A549 (cell line): ENCODE results near the gene CHRDL1. TPM values are rescaled to one million over a fixed set of nuclear protein-coding genes. Genes with fewer than 3 reads are reported as not detected.

Experiments
- ATAC-seq, 2 experiments: fragments of 200-7000 bp in 1 of 2; fragments of >200 bp in 1 of 2; cut with Nextera tagmentation in 1 of 2; cut with Tn5 transposase in 1 of 2; 3 replicates each; pipeline versions ENCODE4 v1.8.0 to v1.9.1; 2018 to 2020; ENCODE audit warnings: mild to moderate bottlenecking in 1 of 2, moderate library complexity in 1 of 2
- CTCF ChIA-PET: fragments of 300-600 bp; sonication (Branson Sonifier 250); formaldehyde crosslinking; extraction: SDS; loops from one replicate; lab custom pipeline; 2021; ENCODE audit warnings: antibody characterized with exemption, inconsistent platforms; lab: Yijun Ruan, JAX
- POLR2A ChIA-PET: fragments of 350-600 bp; formaldehyde crosslinking; extraction: SDS; loops from one replicate; lab custom pipeline; 2021; ENCODE audit warnings: antibody characterized with exemption, inconsistent platforms; lab: Yijun Ruan, JAX
- DNase-seq, 2 experiments: peaks; one replicate each; pipeline versions ENCODE4 v3.0.0 to v3.0.0-alpha.2; 2011 to 2016; ENCODE audit warnings: low read depth in 1 of 2, low spot score in 1 of 2
- FAIRE-seq: peaks from 2 replicates; lab custom pipeline; 2011; peaks lifted over from hg19 to GRCh38; lab: Jason Lieb, UNC
- H3K27ac ChIP-seq, 2 experiments: fragments of >200 bp; sonication (Bioruptor Twin); formaldehyde crosslinking; 3 replicates each; pipeline ENCODE4 v1.5.1; 2016 to 2017
- H3K4me1 ChIP-seq: fragments of >200 bp; sonication (Bioruptor Twin); formaldehyde crosslinking; 3 replicates; pipeline ENCODE4 v1.6.1; 2016
- H3K4me2 ChIP-seq: fragments of >200 bp; sonication (Bioruptor Twin); formaldehyde crosslinking; 3 replicates; pipeline ENCODE4 v1.6.1; 2016
- H3K4me3 ChIP-seq: fragments of >200 bp; sonication (Bioruptor Twin); formaldehyde crosslinking; 3 replicates; pipeline ENCODE4 v1.5.1; 2016
- H3K9me3 ChIP-seq: fragments of >200 bp; sonication (Bioruptor Twin); formaldehyde crosslinking; 3 replicates; pipeline ENCODE4 v1.6.1; 2016
- CEBPB ChIP-seq, 2 experiments: fragments of >200 bp in 1 of 2; sonication (Bioruptor Twin) in 1 of 2; formaldehyde crosslinking in 1 of 2; IDR thresholded peaks; 2 replicates each; pipeline ENCODE4 v1.6.1; 2012 to 2016
- CHD4 ChIP-seq: fragments of 200-600 bp; sonication (generic); IDR thresholded peaks from 2 replicates; pipeline ENCODE4 v1.6.1; 2016; ENCODE audit warnings: antibody characterized with exemption, mild to moderate bottlenecking, borderline replicate concordance
- FOSB ChIP-seq: fragments of 250-450 bp; sonication (Bioruptor Pico); IDR thresholded peaks from 2 replicates; pipeline ENCODE4 v1.5.0; 2020; ENCODE audit warnings: mild to moderate bottlenecking, moderate library complexity
- GATA3 ChIP-seq: IDR thresholded peaks from 2 replicates; pipeline ENCODE4 v1.6.1; 2012; ENCODE audit warnings: borderline replicate concordance
- HEYL ChIP-seq: fragments of 250-450 bp; sonication (Bioruptor Pico); IDR thresholded peaks from 2 replicates; pipeline ENCODE4 v1.8.0; 2021; ENCODE audit warnings: mild to moderate bottlenecking, moderate library complexity
- HOXA7 ChIP-seq: fragments of 250-450 bp; sonication (Bioruptor Pico); IDR thresholded peaks from 2 replicates; pipeline ENCODE4 v1.5.0; 2020; ENCODE audit warnings: mild to moderate bottlenecking, moderate library complexity
- HOXB13 ChIP-seq: fragments of 250-450 bp; sonication (Bioruptor Pico); IDR thresholded peaks from 2 replicates; pipeline ENCODE4 v1.5.0; 2020; ENCODE audit warnings: low read depth, mild to moderate bottlenecking, moderate library complexity
- HOXB5 ChIP-seq: fragments of 250-450 bp; sonication (Bioruptor Pico); IDR thresholded peaks from 2 replicates; pipeline ENCODE4 v1.5.0; 2020; ENCODE audit warnings: mild to moderate bottlenecking, moderate library complexity
- KDM1A ChIP-seq: fragments of 200-600 bp; sonication (generic); IDR thresholded peaks from 2 replicates; pipeline ENCODE4 v1.6.1; 2016; ENCODE audit warnings: low read depth, mild to moderate bottlenecking
- KDM5A ChIP-seq: fragments of 200-600 bp; sonication (generic); IDR thresholded peaks from 2 replicates; pipeline ENCODE4 v1.6.1; 2016; ENCODE audit warnings: antibody characterized with exemption, mild to moderate bottlenecking
- MAFK ChIP-seq: fragments of 450-650 bp; IDR thresholded peaks from 2 replicates; pipeline ENCODE4 v1.6.1; 2014; ENCODE audit not compliant: partially characterized antibody
- NR3C1 ChIP-seq: fragments of >200 bp; sonication (Bioruptor Twin); formaldehyde crosslinking; IDR thresholded peaks from 3 replicates; pipeline ENCODE4 v1.6.1; 2017
- POLR2AphosphoS2 ChIP-seq: conservative IDR thresholded peaks from 2 replicates; pipeline ENCODE4 v1.6.1; 2012; ENCODE audit warnings: low read length, improper control_type of control experiment, inconsistent platforms
- SREBF2 ChIP-seq: fragments of 450-650 bp; IDR thresholded peaks from 2 replicates; pipeline ENCODE4 v1.6.1; 2014; ENCODE audit warnings: mild to moderate bottlenecking, moderate library complexity
- TFCP2L1 ChIP-seq: fragments of 250-450 bp; sonication (Bioruptor Pico); IDR thresholded peaks from 2 replicates; pipeline ENCODE4 v1.5.0; 2021; ENCODE audit warnings: mild to moderate bottlenecking
- TP53 ChIP-seq: fragments of 250-450 bp; sonication (Bioruptor Pico); IDR thresholded peaks from 2 replicates; pipeline ENCODE4 v1.5.0; 2021; ENCODE audit warnings: mild to moderate bottlenecking, moderate library complexity
- WGBS: methylation state at CpG from one replicate; pipeline ENCODE4 v1.1.6; 2017; ENCODE audit errors: missing lambda C conversion rate; 5-methylcytosine and 5-hydroxymethylcytosine counted together
- polyA plus RNA-seq, 4 experiments: library from polyadenylated mRNA; depleted of rRNA in 3 of 4; stranded (reverse); fragments of >200 nt; fragmentation: RNase III in 1 of 4; extraction: RNeasy Plus Mini Kit Qiagen cat#74134 plus additional on column Dnase treatment in 1 of 4; gene quantifications; 2 replicates in 3 of 4; 3 replicates in 1 of 4; pipeline ENCODE4 v1.2.3, GENCODE V29; 2011 to 2017
- TF ChIP-seq, protein P1 (sequence below): fragments of >200 bp; sonication (Bioruptor Twin); formaldehyde crosslinking; IDR thresholded peaks from 3 replicates; pipeline ENCODE4 v1.5.1; 2016
- TF ChIP-seq, protein P2 (sequence below): fragments of 200-600 bp; sonication (generic); IDR thresholded peaks from 2 replicates; pipeline ENCODE4 v1.6.1; 2016; ENCODE audit warnings: antibody characterized with exemption, mild to moderate bottlenecking, moderate library complexity
- TF ChIP-seq, protein P3 (sequence below): IDR thresholded peaks from 2 replicates; pipeline ENCODE4 v1.6.1; 2012
- TF ChIP-seq, protein P4 (sequence below): IDR thresholded peaks from 2 replicates; pipeline ENCODE4 v1.6.1; 2012; ENCODE audit warnings: low read depth, borderline replicate concordance

Gene CHRDL1
- polyA plus RNA-seq, 2 of the 4 experiments (the other 2 are of a cell fraction), result not detected

DNA sequence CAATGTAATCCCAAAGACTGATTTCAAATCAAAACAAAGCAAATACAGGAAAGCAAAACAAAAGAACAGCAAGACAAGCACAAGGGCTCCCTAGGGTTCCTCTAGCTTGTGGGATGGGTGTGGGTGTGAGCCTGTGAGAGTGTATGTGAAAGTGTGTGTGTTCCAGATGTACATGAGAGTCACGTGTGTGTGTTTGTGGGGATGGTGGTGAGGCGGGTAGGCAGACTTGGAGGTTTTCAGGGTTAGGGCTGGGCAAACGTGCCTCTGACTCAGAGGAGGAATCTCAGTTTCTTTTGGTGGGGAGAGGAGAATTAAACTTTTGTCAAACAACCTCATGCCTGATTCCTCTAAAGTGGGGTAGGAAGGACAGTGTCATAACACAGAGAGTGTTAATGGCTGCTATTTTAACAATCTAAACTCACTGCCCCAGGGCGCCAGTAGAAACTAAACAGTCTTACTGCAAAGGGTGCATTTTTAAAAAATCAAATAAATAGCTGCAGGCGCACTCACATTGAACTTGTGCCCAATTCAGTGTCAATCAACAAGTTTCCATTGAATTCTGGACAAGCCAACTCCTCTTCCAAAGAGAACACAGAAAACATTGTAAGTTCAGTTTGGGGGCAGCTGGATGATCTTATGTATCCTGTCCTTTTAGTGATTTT lies 51.8 kb downstream of the CHRDL1 start:
- no peak overlapping the region for H3K27ac ChIP-seq
- no peaks in the 10 kb centered on the region for H3K4me1 ChIP-seq
- no peaks in the 10 kb centered on the region for H3K9me3 ChIP-seq
- TF ChIP-seq, protein P1, sequence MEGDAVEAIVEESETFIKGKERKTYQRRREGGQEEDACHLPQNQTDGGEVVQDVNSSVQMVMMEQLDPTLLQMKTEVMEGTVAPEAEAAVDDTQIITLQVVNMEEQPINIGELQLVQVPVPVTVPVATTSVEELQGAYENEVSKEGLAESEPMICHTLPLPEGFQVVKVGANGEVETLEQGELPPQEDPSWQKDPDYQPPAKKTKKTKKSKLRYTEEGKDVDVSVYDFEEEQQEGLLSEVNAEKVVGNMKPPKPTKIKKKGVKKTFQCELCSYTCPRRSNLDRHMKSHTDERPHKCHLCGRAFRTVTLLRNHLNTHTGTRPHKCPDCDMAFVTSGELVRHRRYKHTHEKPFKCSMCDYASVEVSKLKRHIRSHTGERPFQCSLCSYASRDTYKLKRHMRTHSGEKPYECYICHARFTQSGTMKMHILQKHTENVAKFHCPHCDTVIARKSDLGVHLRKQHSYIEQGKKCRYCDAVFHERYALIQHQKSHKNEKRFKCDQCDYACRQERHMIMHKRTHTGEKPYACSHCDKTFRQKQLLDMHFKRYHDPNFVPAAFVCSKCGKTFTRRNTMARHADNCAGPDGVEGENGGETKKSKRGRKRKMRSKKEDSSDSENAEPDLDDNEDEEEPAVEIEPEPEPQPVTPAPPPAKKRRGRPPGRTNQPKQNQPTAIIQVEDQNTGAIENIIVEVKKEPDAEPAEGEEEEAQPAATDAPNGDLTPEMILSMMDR, result no peak
- TF ChIP-seq KDM5A, result no peak
- TF ChIP-seq TP53 (CRISPR knock-in tag), result no peak
- no peak for TF ChIP-seq FOSB (CRISPR knock-in tag)
- TF ChIP-seq HEYL (CRISPR knock-in tag), result no peak
- TF ChIP-seq SREBF2, result no peak
- TF ChIP-seq, protein P2, sequence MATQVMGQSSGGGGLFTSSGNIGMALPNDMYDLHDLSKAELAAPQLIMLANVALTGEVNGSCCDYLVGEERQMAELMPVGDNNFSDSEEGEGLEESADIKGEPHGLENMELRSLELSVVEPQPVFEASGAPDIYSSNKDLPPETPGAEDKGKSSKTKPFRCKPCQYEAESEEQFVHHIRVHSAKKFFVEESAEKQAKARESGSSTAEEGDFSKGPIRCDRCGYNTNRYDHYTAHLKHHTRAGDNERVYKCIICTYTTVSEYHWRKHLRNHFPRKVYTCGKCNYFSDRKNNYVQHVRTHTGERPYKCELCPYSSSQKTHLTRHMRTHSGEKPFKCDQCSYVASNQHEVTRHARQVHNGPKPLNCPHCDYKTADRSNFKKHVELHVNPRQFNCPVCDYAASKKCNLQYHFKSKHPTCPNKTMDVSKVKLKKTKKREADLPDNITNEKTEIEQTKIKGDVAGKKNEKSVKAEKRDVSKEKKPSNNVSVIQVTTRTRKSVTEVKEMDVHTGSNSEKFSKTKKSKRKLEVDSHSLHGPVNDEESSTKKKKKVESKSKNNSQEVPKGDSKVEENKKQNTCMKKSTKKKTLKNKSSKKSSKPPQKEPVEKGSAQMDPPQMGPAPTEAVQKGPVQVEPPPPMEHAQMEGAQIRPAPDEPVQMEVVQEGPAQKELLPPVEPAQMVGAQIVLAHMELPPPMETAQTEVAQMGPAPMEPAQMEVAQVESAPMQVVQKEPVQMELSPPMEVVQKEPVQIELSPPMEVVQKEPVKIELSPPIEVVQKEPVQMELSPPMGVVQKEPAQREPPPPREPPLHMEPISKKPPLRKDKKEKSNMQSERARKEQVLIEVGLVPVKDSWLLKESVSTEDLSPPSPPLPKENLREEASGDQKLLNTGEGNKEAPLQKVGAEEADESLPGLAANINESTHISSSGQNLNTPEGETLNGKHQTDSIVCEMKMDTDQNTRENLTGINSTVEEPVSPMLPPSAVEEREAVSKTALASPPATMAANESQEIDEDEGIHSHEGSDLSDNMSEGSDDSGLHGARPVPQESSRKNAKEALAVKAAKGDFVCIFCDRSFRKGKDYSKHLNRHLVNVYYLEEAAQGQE, result no peak
- no peak for TF ChIP-seq HOXA7 (CRISPR knock-in tag)
- TF ChIP-seq CHD4, result no peak
- TF ChIP-seq POLR2AphosphoS2, result no peak
- TF ChIP-seq NR3C1, result no peak
- no peak for TF ChIP-seq CEBPB (IDR thresholded peaks at IDR 0.05)
- no peak for TF ChIP-seq GATA3
- no peak for TF ChIP-seq KDM1A
- TF ChIP-seq, protein P3, sequence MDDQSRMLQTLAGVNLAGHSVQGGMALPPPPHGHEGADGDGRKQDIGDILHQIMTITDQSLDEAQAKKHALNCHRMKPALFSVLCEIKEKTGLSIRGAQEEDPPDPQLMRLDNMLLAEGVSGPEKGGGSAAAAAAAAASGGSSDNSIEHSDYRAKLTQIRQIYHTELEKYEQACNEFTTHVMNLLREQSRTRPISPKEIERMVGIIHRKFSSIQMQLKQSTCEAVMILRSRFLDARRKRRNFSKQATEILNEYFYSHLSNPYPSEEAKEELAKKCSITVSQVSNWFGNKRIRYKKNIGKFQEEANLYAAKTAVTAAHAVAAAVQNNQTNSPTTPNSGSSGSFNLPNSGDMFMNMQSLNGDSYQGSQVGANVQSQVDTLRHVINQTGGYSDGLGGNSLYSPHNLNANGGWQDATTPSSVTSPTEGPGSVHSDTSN, result no peak
- TF ChIP-seq MAFK, result no peak
- TF ChIP-seq TFCP2L1 (CRISPR knock-in tag), result no peak
- no peak for TF ChIP-seq HOXB5 (CRISPR knock-in tag)
- TF ChIP-seq, protein P4, sequence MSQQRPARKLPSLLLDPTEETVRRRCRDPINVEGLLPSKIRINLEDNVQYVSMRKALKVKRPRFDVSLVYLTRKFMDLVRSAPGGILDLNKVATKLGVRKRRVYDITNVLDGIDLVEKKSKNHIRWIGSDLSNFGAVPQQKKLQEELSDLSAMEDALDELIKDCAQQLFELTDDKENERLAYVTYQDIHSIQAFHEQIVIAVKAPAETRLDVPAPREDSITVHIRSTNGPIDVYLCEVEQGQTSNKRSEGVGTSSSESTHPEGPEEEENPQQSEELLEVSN, result no peak
- TF ChIP-seq HOXB13 (CRISPR knock-in tag), result no peak
- ChIA-PET CTCF (no interaction called here), POLR2A (no interaction called here)
- whole genome bisulfite sequencing, result 7% methylated on average over 5 of the region's 5 CpGs
- H3K4me3 ChIP-seq, result no peak overlapping the region
- DNase-seq (no peak), FAIRE-seq (no peak), ATAC-seq (no peak)
- H3K4me2 ChIP-seq, result no peak overlapping the region
